HepG2 (cell line): ENCODE results near the gene MRPS21. TPM values are rescaled to one million over a fixed set of nuclear protein-coding genes. Genes with fewer than 3 reads are reported as not detected.

ENCODE experiments used
- DRAP1 ChIP-seq: IDR thresholded peaks from 2 replicates; pipeline ENCODE4 v1.6.1; 2016; ENCODE audit warnings: missing genetic modification reagents, missing compliant biosample characterization
- GABPA ChIP-seq, 2 experiments: IDR thresholded peaks; 2 replicates each; pipeline ENCODE4 v1.6.1; 2011 to 2016; ENCODE audit warnings: low read depth in 2 of 2, low read length in 1 of 2, missing biosample characterization in 1 of 2, missing genetic modification characterization in 1 of 2
- GABPB1 ChIP-seq: IDR thresholded peaks from 2 replicates; pipeline ENCODE4 v1.6.1; 2016; ENCODE audit warnings: mild to moderate bottlenecking, missing genetic modification reagents, moderate library complexity, missing compliant biosample characterization
- KDM5B ChIP-seq: sonication (generic); formaldehyde crosslinking; IDR thresholded peaks from 2 replicates; pipeline ENCODE4 v1.4.0; 2020; ENCODE audit warnings: missing genetic modification reagents, mild to moderate bottlenecking, borderline replicate concordance
- MXI1 ChIP-seq: IDR thresholded peaks from 3 replicates; pipeline ENCODE4 v1.6.1; 2012; ENCODE audit warnings: low read depth, low read length, inconsistent platforms, borderline replicate concordance
- NBN ChIP-seq: fragments of 450-650 bp; conservative IDR thresholded peaks from 2 replicates; pipeline ENCODE4 v1.6.1; 2017
- NCOA5 ChIP-seq: sonication (generic); formaldehyde crosslinking; IDR thresholded peaks from 2 replicates; pipeline ENCODE4 v1.4.0; 2020; ENCODE audit warnings: missing genetic modification reagents
- NFAT5 ChIP-seq: sonication (generic); formaldehyde crosslinking; IDR thresholded peaks from 2 replicates; pipeline ENCODE4 v1.4.0; 2020; ENCODE audit warnings: missing genetic modification reagents
- NR3C1 ChIP-seq: sonication (generic); formaldehyde crosslinking; IDR thresholded peaks from 2 replicates; pipeline ENCODE4 v1.4.0; 2020; ENCODE audit warnings: missing genetic modification reagents
- PPARG ChIP-seq: conservative IDR thresholded peaks from 2 replicates; pipeline ENCODE4 v1.6.1; 2016; ENCODE audit warnings: missing biosample characterization, missing genetic modification reagents
- SP4 ChIP-seq: sonication (generic); formaldehyde crosslinking; IDR thresholded peaks from 2 replicates; pipeline ENCODE4 v1.8.1; 2023; ENCODE audit warnings: mild to moderate bottlenecking, missing genetic modification reagents
- ZBTB7A ChIP-seq: sonication (generic); formaldehyde crosslinking; IDR thresholded peaks from 2 replicates; pipeline ENCODE4 v1.8.0; 2022; ENCODE audit warnings: mild to moderate bottlenecking, missing genetic modification reagents
- ZNF367 ChIP-seq: sonication (generic); formaldehyde crosslinking; IDR thresholded peaks from 2 replicates; pipeline ENCODE4 v1.4.0; 2020; ENCODE audit warnings: missing genetic modification reagents, borderline replicate concordance
- ZNF382 ChIP-seq: sonication (generic); formaldehyde crosslinking; IDR thresholded peaks from 2 replicates; pipeline ENCODE4 v1.5.0; 2020; ENCODE audit warnings: missing genetic modification reagents, mild to moderate bottlenecking, borderline replicate concordance
- ZNF549 ChIP-seq: sonication (generic); formaldehyde crosslinking; IDR thresholded peaks from 2 replicates; pipeline ENCODE4 v1.5.0; 2020; ENCODE audit warnings: missing genetic modification reagents
- ZNF569 ChIP-seq: sonication (generic); formaldehyde crosslinking; IDR thresholded peaks from 2 replicates; pipeline ENCODE4 v1.5.0; 2020; ENCODE audit warnings: mild to moderate bottlenecking, missing genetic modification reagents, moderate library complexity, borderline replicate concordance
- ZNF678 ChIP-seq: sonication (generic); formaldehyde crosslinking; IDR thresholded peaks from 2 replicates; pipeline ENCODE4 v1.4.0; 2020; ENCODE audit warnings: mild to moderate bottlenecking, missing genetic modification reagents
- ZNF761 ChIP-seq: sonication (generic); formaldehyde crosslinking; conservative IDR thresholded peaks from 2 replicates; pipeline ENCODE4 v1.4.0; 2020; ENCODE audit warnings: mild to moderate bottlenecking, missing genetic modification reagents
- ZSCAN29 ChIP-seq: sonication (generic); formaldehyde crosslinking; conservative IDR thresholded peaks from 2 replicates; pipeline ENCODE4 v1.4.0; 2020; ENCODE audit warnings: mild to moderate bottlenecking, missing genetic modification reagents
- polyA plus RNA-seq, 8 experiments: library from polyadenylated mRNA; depleted of rRNA in 3 of 8; stranded (reverse) in 7 of 8; unstranded in 1 of 8; fragments of >200 nt; fragmentation: Illumina TruSeq in 4 of 8; extraction: Trizol in 4 of 8; gene quantifications; 2 replicates each; pipeline versions ENCODE4 v1.2.1 to v1.2.3, GENCODE V29; 2011 to 2016; ENCODE audit warnings: low read depth in 4 of 8, missing spikeins in 1 of 8, mixed read lengths in 1 of 8; ENCODE audit not compliant: insufficient read depth in 1 of 8
- total RNA-seq, 5 experiments: library from RNA; depleted of rRNA; stranded (reverse); fragments of >200 nt; fragmentation: Illumina TruSeq; extraction: Trizol; gene quantifications; 2 replicates each; pipeline ENCODE4 v1.2.3, GENCODE V29; 2016; ENCODE audit warnings: low read depth in 1 of 5
- TF ChIP-seq, protein P1 (sequence below): sonication (generic); formaldehyde crosslinking; IDR thresholded peaks from 2 replicates; pipeline ENCODE4 v1.5.0; 2020; ENCODE audit warnings: mild to moderate bottlenecking, missing genetic modification reagents, moderate library complexity
- TF ChIP-seq, protein P2 (sequence below): IDR thresholded peaks from 2 replicates; pipeline ENCODE4 v1.6.1; 2016

The MRPS21 gene
- total and polyA plus RNA-seq, 2 of the 13 experiments (the other 11 are each of a cell fraction or from before 2014, with no cell fraction given), result 59.4 to 64.2 TPM

DNA sequence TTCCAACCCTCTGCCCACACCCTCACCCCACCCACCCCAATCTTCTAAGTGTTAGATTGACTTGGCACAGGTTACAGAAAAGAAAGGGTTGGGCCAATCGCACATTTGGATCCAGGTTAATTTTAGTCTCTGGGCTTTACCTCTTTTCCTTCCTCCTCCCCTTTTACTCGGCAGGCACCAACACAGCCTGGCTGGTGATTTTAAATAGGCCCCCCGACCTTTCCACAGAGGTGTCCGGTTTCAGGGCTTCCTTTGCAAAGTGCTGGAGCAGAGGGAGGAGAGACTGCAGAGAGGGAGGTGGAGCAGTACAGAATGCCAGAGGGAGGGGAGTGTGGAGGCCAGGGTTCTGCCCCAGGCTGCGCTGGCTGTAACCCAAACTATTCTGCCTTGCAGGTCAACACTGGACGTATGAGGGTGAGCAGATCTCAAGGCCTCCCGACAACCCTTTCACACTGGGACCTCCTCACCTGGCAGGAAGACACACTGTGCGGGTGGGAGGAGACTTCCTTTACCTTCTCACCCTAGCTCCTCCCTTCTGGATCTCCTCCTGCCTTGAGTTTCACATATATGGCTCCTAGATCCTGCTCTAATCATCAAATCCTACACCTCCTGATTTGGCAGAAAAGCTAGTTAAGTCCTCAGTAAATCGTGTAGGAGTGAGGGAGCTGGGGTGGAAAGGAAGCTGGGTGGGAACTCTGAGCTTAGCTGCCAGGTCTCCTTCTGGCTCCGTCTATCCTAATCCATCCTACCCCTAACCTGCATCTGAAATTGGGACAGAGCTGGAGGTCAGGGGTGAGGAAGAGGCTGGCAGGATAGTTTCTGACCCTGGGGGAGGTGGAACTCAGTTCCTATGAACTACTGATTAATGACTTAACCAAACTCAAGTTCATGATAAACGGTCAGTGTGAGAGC lies 33.6 kb upstream of the MRPS21 start (continued):
- no peak for TF ChIP-seq NR3C1 (CRISPR knock-in tag)
- TF ChIP-seq NBN, result no peak
- TF ChIP-seq ZNF761 (CRISPR knock-in tag), result no peak
- TF ChIP-seq ZBTB7A, result no peak
- no peak for TF ChIP-seq ZNF549 (CRISPR knock-in tag)
- no peak for TF ChIP-seq ZNF569 (CRISPR knock-in tag)
- TF ChIP-seq ZNF367 (CRISPR knock-in tag), result no peak
- peak; percentile 52; the same call in 1 of the 2 replicates for TF ChIP-seq KDM5B (CRISPR knock-in tag)
- no peak for TF ChIP-seq MXI1
- peak; percentile 39; the same call in 1 of the 2 replicates for TF ChIP-seq DRAP1 (CRISPR knock-in tag)
- TF ChIP-seq ZNF382 (CRISPR knock-in tag), result no peak
- TF ChIP-seq, protein P1, sequence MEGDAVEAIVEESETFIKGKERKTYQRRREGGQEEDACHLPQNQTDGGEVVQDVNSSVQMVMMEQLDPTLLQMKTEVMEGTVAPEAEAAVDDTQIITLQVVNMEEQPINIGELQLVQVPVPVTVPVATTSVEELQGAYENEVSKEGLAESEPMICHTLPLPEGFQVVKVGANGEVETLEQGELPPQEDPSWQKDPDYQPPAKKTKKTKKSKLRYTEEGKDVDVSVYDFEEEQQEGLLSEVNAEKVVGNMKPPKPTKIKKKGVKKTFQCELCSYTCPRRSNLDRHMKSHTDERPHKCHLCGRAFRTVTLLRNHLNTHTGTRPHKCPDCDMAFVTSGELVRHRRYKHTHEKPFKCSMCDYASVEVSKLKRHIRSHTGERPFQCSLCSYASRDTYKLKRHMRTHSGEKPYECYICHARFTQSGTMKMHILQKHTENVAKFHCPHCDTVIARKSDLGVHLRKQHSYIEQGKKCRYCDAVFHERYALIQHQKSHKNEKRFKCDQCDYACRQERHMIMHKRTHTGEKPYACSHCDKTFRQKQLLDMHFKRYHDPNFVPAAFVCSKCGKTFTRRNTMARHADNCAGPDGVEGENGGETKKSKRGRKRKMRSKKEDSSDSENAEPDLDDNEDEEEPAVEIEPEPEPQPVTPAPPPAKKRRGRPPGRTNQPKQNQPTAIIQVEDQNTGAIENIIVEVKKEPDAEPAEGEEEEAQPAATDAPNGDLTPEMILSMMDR, result 0 out of 2 replicates have a peak, but pooled peaks have one; percentile 17
- no peak for TF ChIP-seq ZSCAN29
- TF ChIP-seq PPARG, result no peak
- no peak for TF ChIP-seq GABPB1 (CRISPR knock-in tag)
- TF ChIP-seq ZNF678 (CRISPR knock-in tag), result no peak
- no peak for TF ChIP-seq SP4 (CRISPR knock-in tag)
- TF ChIP-seq NFAT5 (CRISPR knock-in tag), result no peak
- TF ChIP-seq GABPA (IDR thresholded peaks at IDR 0.05; ENCODE audit: low read depth, low read length), result no peak
- TF ChIP-seq GABPA (CRISPR knock-in tag; IDR thresholded peaks at IDR 0.05; ENCODE audit: low read depth), result no peak
- TF ChIP-seq, protein P2, sequence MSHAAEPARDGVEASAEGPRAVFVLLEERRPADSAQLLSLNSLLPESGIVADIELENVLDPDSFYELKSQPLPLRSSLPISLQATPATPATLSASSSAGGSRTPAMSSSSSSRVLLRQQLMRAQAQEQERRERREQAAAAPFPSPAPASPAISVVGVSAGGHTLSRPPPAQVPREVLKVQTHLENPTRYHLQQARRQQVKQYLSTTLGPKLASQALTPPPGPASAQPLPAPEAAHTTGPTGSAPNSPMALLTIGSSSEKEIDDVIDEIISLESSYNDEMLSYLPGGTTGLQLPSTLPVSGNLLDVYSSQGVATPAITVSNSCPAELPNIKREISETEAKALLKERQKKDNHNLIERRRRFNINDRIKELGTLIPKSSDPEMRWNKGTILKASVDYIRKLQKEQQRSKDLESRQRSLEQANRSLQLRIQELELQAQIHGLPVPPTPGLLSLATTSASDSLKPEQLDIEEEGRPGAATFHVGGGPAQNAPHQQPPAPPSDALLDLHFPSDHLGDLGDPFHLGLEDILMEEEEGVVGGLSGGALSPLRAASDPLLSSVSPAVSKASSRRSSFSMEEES (CRISPR knock-in tag), result no peak
- TF ChIP-seq NCOA5, result no peak
